Stimulated activated CD4-positive, alpha-beta T cell treated with anti-CD3 and anti-CD28 coated beads, Interleukin-15, amount 100 ng/mL, for 24 hours (primary cell): ENCODE data around the gene CFAP73.
"Not testable (repeated sequence)": the region's sequence is repeated elsewhere in the genome, so short reads cannot be mapped to it uniquely, and the experiment has no call there.

Source experiments
- DNase-seq: peaks from one replicate; pipeline ENCODE4 v3.0.0-alpha.2; 2020

CFAP73 gene

DNA sequence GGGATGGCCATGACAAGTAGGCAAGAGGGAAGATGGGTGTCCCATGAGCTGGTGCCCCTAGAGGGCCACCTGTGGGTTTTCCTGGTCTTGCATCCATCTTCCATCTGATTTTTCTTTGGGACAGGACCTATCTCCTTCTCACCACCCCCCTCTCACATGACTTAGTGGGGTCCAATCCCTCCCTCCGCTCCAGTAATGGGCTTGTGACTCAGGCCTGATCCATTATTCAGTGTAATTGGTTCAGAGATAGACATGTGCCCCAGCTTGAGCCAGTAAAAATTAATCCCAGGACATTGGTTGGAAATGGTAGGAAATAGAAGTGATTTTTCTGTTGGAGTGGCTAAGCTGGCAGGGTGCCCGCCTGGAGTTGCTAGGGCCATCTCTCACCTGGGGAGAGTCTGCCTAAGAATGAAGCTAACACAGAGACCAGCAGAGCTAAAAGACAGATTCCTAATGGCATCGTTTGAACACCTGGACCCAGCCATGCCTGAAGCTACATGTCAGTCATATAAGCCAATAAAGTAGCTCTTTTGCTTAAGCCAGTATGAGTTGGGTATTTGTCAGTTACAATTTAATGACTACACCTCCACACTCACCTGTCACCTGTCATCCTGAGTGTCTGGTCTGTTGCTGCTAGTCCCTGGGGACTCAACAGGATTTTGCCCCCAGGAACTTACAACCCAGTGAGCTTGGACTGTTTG is 28.7 kb upstream of the CFAP73 start:
- no peak for DNase-seq

DNA sequence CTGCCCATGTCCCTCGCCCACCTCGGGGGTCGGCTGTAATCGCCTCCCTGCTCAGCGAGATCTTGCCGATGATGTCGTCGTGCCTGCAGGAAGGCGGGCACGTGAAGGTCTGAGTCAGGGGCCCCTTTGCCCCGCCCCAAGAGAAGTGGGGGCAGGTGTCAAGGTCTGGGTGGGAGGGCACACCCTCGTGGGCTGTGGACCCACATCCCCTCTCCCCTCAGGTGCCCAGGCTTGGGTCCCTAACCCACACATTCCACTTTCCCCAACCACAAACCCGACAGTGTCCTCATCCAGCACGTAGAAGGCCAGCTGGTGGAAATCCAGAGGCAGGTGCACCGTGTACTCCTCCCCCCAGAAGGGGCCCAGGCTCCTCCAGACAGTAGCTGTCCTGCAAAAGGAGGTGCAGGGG is 21.7 kb upstream of the CFAP73 start:
- DNase-seq: no peak

DNA sequence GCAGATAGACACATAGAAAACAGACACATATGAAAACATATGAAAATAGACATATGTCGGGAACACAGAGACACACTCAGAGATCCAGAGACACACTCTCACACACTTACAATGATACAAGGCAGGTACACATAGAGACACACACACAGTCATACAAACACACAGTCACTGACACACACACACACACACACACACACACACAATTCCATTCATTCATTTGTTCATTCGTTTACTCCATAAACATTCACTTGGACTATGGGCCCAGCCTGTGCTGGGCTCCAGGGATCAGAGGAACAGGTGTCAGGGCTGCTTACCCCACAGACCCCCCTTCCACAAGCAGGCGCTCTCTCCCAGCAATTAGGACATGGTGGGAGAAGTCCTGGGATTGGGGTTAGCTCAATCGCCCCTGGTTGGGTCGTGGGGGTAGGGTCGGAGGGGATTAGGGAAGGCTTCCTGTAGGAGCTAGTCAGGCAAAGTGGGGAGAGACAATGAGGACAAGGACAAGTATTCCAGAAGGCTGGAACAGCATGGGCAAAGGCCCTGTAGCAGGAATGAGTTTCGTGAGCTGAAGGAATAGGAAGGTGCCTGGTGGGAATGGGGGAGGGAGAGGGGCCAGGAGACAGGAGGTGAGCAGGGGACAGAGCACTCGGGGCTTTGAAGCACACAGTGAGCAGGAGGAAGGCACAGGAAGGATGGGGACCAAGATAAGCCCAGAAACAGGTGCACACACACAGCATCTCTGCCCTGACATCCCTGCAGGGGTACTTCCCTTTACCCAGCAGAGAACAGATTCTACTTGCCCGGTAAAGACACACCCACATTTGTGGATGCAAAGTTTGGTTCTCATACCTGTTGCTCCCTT is 20.5 kb upstream of the CFAP73 start:
- DNase-seq: no peak

DNA sequence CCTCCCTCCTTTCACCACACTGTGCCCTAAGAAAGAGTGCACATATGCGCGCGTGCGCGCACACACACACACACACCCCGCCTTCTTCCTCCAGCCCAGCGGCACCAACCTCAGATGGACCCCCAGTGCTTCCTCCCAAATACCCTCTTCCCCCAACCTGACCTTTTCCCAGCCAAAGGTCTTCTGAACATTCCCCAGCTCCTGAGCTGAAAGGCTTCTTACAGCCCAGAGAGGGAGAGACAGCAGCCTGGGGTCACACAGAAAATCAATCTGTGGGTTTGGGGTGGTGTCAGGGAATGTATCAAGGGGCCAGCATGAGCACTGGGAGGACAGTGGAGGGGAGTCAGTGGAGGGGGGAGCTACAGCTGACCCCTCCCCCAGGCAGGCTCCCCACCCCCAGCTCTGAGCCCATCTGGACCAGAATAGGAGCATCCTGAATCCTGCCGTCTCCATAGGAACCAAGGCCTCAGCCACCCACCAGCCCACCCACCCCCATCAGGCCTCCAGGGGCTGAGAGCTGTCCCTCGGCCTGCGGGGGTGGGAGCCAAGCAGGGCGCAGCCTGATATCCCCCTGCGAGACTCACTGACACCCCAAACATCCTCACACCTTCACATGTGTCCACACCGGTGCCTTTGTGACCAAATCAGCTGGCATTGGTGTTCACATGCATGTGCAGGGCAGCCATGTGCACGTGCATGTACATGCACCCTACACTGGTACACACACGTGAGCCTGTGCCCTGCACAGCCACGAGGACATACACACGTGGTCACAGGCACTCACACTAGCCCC is 19.7 kb upstream of the CFAP73 start:
- no peak for DNase-seq

DNA sequence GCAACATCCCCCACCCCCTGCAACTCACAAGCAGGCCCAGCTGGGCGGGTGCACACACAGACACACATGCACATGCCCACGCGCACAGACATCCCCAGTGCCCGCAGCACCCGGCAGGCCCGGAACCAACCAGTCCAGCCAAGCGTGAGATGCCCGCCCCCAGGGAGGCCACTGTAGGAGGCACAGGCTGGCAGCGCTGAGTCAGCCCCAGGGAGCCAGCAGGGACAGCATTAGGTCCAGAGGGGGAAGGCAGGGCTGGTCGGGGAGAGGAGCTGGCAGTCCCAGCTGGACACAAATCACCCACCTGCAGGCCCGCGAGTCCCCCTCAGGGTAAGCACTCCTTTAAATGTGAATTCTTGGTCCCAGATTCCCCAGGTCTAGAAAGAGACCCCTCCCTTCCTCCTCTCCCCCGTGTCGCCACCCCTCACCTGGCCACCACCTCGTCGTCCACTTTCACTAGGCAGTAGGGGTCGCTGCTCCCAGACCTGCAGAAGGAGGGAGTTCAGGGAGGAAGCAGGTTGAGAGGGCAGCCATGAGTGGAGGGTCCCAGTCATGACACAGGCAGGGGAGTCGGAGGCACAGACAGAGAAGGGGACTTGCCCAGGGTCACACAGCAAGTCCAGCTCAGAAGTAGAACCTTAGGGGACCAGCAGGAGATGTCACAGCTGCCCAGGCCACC is 18.9 kb upstream of the CFAP73 start:
- no peak for DNase-seq

DNA sequence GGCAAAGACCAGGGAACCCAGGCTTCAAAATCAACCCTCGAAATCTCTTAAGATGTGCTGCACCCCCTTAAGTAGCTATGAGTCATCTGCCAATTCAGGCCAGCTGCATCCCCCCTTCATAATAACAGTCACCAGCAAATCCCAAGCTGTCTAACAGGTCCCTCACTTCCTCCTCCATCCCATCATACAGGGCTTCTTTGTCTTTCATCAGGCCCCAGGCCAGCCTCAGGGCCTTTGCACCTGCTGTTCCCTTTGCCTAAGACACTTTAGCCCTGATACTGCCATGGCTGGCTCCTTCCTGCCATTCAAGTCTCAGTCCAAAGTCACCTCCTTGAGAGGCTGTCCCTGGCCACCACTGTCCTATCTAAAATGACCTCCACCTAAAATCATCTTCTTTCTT is 18.0 kb upstream of the CFAP73 start:
- DNase-seq: no peak

DNA sequence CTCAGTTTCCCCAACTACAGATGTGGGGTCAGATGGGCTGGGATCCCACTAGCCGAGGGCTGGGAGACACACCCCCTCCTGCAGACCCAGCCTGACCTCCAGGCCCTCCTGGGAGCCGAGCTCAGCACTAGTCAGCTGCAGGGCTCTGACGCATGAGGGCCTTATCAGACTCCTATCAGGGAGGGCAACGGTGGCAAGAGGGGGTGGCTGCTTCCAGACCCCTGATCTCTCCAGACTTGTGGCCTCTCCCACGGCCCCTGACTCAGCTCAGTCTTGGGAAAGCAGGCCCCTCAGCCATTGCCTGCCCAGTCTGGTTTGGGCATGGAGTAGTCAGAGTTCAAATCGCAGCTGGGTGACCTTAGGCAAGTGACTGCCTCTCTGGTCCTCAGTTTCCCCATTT is 16.5 kb upstream of the CFAP73 start:
- no peak for DNase-seq

DNA sequence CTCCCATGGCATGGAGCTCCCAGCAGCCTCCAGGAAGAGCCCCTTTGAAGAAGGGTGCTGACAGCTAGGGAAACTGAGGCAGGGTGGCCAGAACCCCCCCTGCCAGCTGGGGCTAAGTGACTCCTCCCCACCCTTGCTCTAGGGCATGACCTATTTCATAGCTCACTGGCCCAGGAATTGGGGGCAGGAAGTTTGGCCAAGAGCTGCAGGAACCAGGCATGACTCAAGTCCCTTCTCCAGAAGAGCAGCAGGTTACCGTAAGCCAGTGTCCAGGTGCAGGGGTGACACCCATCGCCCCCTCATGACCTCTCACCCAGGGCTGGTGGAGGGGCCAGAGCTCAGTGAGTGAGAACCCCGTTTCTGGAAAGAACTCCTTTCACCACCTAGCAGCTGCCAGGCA is 15.9 kb upstream of the CFAP73 start:
- no peak for DNase-seq

DNA sequence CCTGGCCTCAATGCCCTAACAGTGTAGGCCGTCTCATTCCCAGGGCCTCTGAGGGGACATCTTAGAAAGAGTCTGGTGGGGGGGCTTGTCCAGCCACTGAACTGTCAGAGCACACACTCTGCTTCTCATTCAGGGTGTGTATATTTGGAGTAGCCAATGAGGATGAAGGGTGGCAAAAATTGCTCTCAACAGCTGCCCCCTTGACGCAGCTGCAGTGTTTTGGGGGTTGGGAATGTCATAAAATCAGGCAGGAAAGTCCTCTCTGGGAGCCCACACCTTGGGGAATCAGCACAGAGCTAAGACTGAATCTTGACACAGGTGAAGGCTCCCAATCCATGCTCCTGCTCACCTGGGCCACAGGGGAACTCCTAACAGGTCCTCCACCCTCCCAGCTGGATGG is 15.5 kb upstream of the CFAP73 start:
- no peak for DNase-seq

DNA sequence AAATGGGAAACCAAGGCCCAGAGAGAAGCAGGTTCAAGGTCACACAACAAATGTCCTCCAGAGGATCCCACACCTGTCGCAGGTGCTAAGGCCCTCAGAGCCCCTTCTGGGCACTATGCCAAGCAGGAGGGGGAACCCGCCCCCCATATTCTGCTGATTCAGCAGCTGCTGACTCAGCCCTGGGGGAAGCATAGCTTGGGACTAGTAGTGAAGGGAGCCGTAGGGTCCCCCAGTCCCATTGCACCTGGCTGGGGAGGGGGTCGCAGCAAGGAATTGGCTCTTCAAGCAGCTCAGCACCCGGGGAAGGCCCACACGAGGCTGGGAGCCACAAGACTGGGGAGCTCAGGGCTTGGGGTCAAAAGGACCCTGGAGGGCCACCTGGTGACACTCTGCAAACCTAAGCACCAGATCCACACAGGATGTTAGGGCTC is 15.0 kb upstream of the CFAP73 start:
- no peak for DNase-seq

DNA sequence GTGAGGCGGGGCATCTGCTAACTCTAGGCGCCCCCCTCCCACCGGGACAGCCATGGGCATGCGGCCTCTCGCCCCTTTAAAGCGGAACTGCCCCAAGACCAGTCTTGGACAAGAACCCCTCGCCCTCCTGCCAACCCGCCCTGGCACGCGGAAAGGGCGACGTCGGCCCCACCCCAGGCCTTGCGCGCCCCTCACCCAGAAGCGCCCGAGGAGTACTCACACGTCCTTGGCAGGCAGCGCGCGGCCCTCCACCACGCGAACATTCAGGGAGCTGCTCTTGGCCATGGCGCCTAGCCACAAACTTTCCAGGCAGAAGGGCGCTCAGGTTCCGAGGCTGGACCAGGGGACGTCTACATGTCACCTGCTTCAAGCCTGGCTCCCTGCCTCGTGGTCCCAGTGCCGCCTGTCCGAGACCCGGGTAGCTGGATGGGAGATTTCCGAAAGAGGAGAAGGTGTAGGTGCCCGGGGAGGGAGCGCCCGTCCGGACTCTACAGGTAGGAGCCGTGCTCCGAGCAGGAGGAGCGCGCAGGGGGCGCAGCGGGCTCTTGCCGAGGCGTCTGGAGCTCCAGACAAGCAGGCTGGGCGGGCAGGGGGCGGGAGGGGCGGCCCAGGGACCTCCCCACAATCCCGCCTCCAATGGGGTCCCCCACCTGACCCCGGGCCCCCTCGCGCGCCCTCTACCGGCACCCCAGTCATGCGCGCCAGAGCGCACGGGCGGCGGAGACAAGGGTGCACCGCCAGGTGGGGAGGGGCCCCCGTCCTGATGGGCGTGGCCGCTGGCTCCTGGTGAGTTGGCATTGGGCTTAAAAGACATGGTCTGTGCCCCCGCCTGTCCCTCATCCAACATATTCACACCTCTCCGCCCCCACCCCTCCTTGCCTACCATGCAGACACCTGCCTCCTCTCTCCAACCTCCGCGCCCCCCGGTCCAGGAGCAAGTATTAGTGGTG is 14.1 kb upstream of the CFAP73 start, which contains the start of gene RASAL1:
Gene RASAL1, minus strand, starts transcription at position 584 of the 950 bp plus-strand sequence. Its CDS starts 299 bp downstream, at position 285.
- peak; percentile 91 for DNase-seq

DNA sequence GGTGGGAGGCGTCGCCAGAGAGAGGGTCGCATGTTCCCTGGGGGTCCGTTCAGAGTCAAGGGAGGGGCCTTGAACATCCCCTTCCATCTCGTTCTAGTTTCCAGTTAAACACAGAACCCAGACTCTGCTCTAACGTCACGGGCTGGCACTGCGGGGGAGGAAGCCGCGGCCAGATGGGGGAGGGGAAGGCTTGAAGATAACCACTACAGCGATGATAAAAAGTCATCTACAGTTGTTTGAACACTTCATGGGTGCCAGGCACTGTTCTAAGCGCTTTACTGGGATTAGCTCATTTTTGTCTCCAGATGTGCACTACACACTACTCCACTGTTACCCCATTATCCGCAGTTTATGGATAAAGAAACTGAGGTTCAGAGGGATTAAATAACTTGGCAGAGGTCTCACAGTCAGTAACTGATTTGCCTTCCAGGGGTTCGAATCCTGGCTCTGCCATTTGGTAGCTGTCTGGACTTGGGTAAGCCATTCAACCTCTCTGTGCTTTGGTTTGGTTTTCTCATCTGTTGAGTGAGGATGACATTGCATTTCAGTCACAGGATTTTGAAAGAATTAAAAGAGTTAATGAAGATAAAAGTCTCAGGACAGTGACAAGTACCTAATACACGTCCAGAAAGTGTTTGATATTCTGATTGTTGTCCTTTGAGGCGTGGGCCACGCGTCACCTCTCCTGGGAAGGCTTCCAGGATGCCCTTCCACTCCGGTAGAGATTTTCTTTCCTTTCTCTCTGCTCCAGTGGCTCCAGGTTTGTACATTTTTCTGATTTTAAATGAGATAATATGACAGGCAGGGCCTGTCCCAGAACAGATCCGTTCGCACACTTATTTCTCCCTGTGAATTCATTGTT is 13.2 kb upstream of the CFAP73 start:
- DNase-seq: peak; percentile 77

DNA sequence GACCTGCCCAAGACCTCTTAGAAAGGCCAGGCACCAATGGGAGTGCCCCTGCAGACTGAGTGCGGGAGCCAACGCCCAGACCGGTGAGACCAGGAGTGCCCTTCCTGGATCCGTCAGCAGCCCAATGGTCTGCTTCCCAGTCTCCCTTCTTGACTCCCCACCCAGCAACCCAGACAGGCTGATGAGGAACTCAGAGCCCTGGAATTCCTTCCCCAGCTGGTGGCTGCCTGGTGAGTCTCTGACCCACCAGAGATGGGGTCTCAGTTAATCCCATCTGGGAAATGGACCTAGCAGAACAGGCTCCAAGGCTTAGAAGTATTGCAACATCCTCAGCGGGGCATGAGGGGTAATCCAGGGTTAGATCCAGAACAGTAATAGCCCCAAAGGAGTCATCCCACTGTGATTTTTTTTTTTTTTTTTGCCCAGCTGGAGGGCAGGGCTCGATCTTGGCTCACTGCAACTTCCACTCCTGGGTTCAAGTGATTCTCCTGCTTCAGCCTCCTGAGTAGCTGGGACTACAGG is 12.5 kb upstream of the CFAP73 start:
- no peak for DNase-seq

DNA sequence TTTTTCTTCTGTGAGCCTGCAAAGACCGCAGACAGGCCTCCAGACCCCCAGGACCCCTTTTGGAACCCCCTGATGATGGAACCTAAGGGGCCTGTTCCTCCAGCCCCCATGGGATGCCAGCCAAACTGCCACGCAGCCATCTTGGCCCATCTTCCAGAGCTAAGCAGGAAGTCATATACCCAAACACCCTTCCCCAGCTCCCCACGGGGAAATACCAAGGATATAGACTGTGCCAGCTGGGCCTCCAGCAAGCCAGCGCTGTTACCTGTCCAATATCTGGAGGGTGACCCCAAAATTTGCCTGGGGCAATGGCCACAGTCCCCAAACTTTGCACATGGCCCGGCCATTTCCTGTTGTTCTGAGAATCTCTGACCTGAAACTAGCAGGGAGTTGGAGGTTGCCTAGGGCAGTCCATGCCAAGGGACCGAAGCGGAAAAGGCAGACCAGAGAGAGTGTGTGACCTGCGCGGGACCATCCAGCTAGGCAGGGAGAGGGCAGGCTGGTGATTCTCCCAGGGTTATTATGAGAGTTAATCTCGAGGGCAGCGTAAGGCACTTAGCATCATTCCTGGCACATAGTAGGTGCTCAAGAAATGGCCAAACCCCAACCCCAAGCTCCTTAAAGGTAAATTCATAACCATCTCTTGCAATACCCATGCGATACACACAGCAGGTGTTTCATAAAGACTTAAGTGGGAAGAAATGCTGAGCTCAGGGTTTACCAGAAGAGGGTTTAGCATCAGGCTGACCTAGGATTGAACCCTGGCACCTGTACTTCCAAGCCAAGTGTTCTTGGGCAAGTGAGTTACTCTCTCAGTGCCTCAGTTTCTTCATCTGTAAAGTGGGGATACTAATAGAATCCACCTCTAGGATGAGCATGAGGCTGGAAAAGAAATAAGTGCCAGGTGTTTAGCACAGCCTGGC is 11.4 kb upstream of the CFAP73 start:
- DNase-seq: no peak

DNA sequence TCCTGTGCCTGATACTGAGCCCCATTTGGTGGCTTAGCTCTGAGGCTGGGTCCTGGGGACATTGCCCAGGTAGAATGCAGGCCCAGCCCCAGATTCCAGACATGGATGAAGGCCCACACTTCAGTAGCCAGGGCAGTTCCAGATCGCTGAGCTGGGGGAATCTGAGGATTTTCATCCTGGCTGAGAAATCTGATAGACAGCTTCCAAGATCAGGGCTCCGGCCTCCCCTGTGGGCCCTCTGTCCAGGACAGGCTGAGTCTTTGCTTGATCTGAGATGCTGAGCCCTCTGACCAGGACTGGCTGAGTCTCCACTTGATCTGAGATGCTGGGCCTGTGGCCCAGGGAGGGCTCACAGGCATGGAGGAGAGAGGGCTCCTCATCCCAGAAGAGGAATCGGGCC is 10.7 kb upstream of the CFAP73 start:
- no peak for DNase-seq

DNA sequence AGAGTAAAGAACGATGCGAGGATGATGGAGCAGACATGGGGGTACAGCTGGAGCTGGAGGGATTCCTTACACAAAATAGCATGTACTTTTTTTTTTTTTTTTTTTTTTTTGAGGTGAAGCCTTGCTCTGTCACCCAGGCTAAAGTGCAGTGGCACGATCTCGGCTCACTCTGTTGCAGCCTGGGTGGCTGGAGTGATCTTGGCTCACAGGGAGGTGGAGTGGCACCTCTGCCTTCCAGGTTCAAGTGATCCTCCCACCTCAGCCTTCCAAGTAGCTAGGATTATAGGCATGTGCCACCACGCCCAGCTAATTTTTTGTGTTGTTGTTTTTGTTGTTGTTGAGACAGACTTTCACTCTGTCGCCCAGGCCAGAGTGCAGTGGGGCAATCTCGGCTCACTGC is 8.8 kb upstream of the CFAP73 start:
- no peak for DNase-seq

DNA sequence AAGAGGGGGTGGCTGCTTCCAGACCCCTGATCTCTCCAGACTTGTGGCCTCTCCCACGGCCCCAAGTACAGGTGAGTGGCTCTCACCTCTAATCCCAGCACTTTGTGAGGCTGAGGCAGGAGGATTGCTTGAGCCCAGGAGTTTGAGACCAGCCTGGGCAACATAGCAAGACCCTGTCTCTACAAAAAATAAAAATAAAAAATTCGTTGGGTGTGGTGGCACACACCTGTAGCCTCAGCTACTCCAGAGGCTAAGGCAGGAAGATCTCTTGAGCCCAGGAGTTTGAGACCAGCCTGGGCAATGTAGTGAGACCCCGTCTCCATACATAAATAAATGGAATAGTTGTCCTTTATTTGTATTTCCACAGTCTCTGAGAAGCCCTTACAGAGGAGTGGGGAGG is 7.8 kb upstream of the CFAP73 start:
- not testable (repeated sequence) for DNase-seq

DNA sequence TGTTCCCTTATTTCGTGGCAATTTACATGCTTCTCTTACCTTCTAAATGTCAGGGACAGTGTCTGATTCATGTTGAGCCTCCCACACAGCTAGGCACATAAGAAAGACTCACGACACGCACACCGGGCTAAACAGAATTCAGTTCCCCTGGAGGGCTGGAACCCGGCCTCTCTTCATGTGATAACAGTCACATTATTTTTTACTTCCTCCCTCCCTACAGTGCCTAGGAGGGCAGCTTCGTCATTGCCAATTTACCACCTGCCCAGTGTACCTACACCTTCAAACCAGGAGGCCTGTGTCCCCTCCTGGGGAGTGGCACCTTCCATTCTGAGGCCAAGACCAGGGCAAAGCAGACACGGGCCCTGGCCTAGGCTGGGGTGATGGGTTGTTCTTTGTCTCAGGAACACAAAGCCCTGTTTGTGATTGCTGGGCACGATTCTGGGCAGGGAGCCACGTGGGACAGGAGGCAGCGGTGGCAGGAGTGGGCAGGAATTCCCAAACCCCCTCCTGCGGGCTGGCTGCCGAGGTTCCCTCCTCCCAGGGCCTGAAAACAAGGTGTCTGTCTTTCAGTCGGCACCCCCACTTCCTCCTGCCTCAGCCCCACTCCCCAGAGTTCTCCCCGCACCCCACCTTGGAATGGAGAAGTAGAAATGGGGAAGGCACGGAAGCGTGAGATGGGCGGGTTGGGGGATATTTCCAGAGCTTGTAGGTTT is 7.2 kb upstream of the CFAP73 start:
- DNase-seq: peak; percentile 39
